Activated naive CD4-positive, alpha-beta T cell treated with anti-CD3 and anti-CD28 coated beads for 36 hours (primary cell): ENCODE measurements around the gene ARHGAP21. TPM values are rescaled to one million over a fixed set of nuclear protein-coding genes. Genes with fewer than 3 reads are reported as not detected.

Experiments used
- CTCF ChIA-PET: fragments of 350-600 bp; sonication (Branson Sonifier 250); formaldehyde crosslinking; loops from one replicate; lab custom pipeline; 2021; ENCODE audit warnings: antibody characterized with exemption; lab: Charles Lee
- DNase-seq: peaks from one replicate; pipeline ENCODE4 v3.0.0-alpha.2; 2020
- H3K27ac Mint-ChIP-seq: one replicate; pipeline ENCODE4 v1.8.0; 2021; ENCODE audit warnings: mild to moderate bottlenecking, mixed read lengths
- H3K27me3 Mint-ChIP-seq: one replicate; pipeline ENCODE4 v1.8.0; 2021; ENCODE audit warnings: low read depth, mixed read lengths
- H3K36me3 Mint-ChIP-seq: one replicate; pipeline ENCODE4 v1.8.0; 2021; ENCODE audit warnings: low read depth, mixed read lengths
- H3K4me1 Mint-ChIP-seq: one replicate; pipeline ENCODE4 v1.8.0; 2021; ENCODE audit warnings: low read depth, mixed read lengths
- H3K4me3 Mint-ChIP-seq: one replicate; pipeline ENCODE4 v1.8.0; 2021; ENCODE audit warnings: mild to moderate bottlenecking, moderate library complexity, mixed read lengths
- H3K9me3 Mint-ChIP-seq: one replicate; pipeline ENCODE4 v1.8.0; 2021; ENCODE audit warnings: mixed read lengths
- intact Hi-C: fragments of 100-400 bp; cut with micrococcal nuclease; formaldehyde crosslinking; loops from one replicate; pipeline ENCODE4 v1.15.1; 2023
- total RNA-seq, 2 experiments: library from RNA; stranded (reverse); gene quantifications; one replicate each; pipeline ENCODE4 v1.2.3, GENCODE V29; 2021

ARHGAP21 gene
- total RNA-seq, 2 experiments from 2014 or later: 14.6 to 15.0 TPM

- no peak overlapping the region for H3K4me3 Mint-ChIP-seq
- intact Hi-C loops: no loop called here
- H3K36me3 Mint-ChIP-seq: no peaks in the 10 kb centered on the region
- H3K4me1 Mint-ChIP-seq: peaks cover 10% of the 10 kb centered on the region
- DNase-seq: no peak
- no peaks in the 10 kb centered on the region for H3K9me3 Mint-ChIP-seq
- CTCF ChIA-PET: no interaction called here
- no peak overlapping the region for H3K27ac Mint-ChIP-seq
- peaks cover 18% of the 10 kb centered on the region for H3K27me3 Mint-ChIP-seq
These were observed 148.1 kb downstream of the ARHGAP21 start for GRCh38 chr10:24575481-24576002.

- intact Hi-C loops: no loop called here
These were observed 149.0 kb downstream of the ARHGAP21 start for GRCh38 chr10:24574578-24575155.

GRCh38 chr10:24574161-24574560, 149.5 kb downstream of the ARHGAP21 start:
- H3K27me3 Mint-ChIP-seq: peaks cover 20% of the 10 kb centered on the region
- no peaks in the 10 kb centered on the region for H3K36me3 Mint-ChIP-seq
- H3K9me3 Mint-ChIP-seq: no peaks in the 10 kb centered on the region
- H3K27ac Mint-ChIP-seq: no peak overlapping the region
- peaks cover 10% of the 10 kb centered on the region for H3K4me1 Mint-ChIP-seq
- intact Hi-C loops: no loop called here
- CTCF ChIA-PET: no interaction called here
- no peak overlapping the region for H3K4me3 Mint-ChIP-seq
- DNase-seq: no peak

More at GRCh38 chr10:24574578-24575155, 149.0 kb downstream of the ARHGAP21 start:
- Mint-ChIP-seq H3K9me3 (no peaks in the 10 kb centered on the region), H3K27ac (no peak overlapping the region), H3K4me1 (peaks cover 10% of the 10 kb centered on the region), H3K36me3 (no peaks in the 10 kb centered on the region), H3K27me3 (peaks cover 20% of the 10 kb centered on the region), H3K4me3 (no peak overlapping the region)
- DNase-seq: no peak
- CTCF ChIA-PET: no interaction called here

GRCh38 chr10:24571870-24572450, 151.7 kb downstream of the ARHGAP21 start:
- no peak for DNase-seq
- Mint-ChIP-seq H3K9me3 (no peaks in the 10 kb centered on the region), H3K27ac (no peak overlapping the region), H3K27me3 (peaks cover 20% of the 10 kb centered on the region), H3K36me3 (no peaks in the 10 kb centered on the region), H3K4me1 (peaks cover 10% of the 10 kb centered on the region), H3K4me3 (no peak overlapping the region)
- CTCF ChIA-PET: no interaction called here
- intact Hi-C loops: no loop called here

GRCh38 chr10:24570658-24571426, 152.8 kb downstream of the ARHGAP21 start:
- no peak for DNase-seq
- peaks cover 13% of the 10 kb centered on the region for H3K27me3 Mint-ChIP-seq
- CTCF ChIA-PET: no interaction called here
- no peaks in the 10 kb centered on the region for H3K9me3 Mint-ChIP-seq
- intact Hi-C loops: no loop called here
- H3K36me3 Mint-ChIP-seq: no peaks in the 10 kb centered on the region
- H3K4me1 Mint-ChIP-seq: peaks cover 5% of the 10 kb centered on the region
- no peak overlapping the region for H3K4me3 Mint-ChIP-seq
- no peak overlapping the region for H3K27ac Mint-ChIP-seq

GRCh38 chr10:24569828-24570657, 153.6 kb downstream of the ARHGAP21 start:
- Mint-ChIP-seq H3K36me3 (no peaks in the 10 kb centered on the region), H3K27ac (no peak overlapping the region), H3K9me3 (no peaks in the 10 kb centered on the region), H3K4me3 (no peak overlapping the region), H3K4me1 (no peaks in the 10 kb centered on the region), H3K27me3 (peaks cover 13% of the 10 kb centered on the region)
- CTCF ChIA-PET: no interaction called here
- intact Hi-C loops: no loop called here
- no peak for DNase-seq

GRCh38 chr10:24569330-24569796, 154.3 kb downstream of the ARHGAP21 start:
- peaks cover 9% of the 10 kb centered on the region for H3K27me3 Mint-ChIP-seq
- DNase-seq: no peak
- no peak overlapping the region for H3K27ac Mint-ChIP-seq
- CTCF ChIA-PET: no interaction called here
- H3K4me1 Mint-ChIP-seq: no peaks in the 10 kb centered on the region
- no peak overlapping the region for H3K4me3 Mint-ChIP-seq
- H3K36me3 Mint-ChIP-seq: no peaks in the 10 kb centered on the region
- intact Hi-C loops: no loop called here
- no peaks in the 10 kb centered on the region for H3K9me3 Mint-ChIP-seq

- Mint-ChIP-seq H3K27me3 (peaks cover 8% of the 10 kb centered on the region), H3K9me3 (no peaks in the 10 kb centered on the region), H3K27ac (no peak overlapping the region), H3K36me3 (no peaks in the 10 kb centered on the region), H3K4me1 (no peaks in the 10 kb centered on the region), H3K4me3 (no peak overlapping the region)
- no peak for DNase-seq
- intact Hi-C loops: no loop called here
- CTCF ChIA-PET: no interaction called here
These were observed 155.6 kb downstream of the ARHGAP21 start for GRCh38 chr10:24568042-24568441.

GRCh38 chr10:24561453-24561852, 162.2 kb downstream of the ARHGAP21 start:
- H3K9me3 Mint-ChIP-seq: no peaks in the 10 kb centered on the region
- DNase-seq: no peak
- intact Hi-C loops: no loop called here
- no peak overlapping the region for H3K27ac Mint-ChIP-seq
- H3K27me3 Mint-ChIP-seq: no peaks in the 10 kb centered on the region
- peaks cover 6% of the 10 kb centered on the region for H3K4me1 Mint-ChIP-seq
- no peak overlapping the region for H3K4me3 Mint-ChIP-seq
- CTCF ChIA-PET: no interaction called here
- H3K36me3 Mint-ChIP-seq: no peaks in the 10 kb centered on the region

- Mint-ChIP-seq H3K4me3 (no peak overlapping the region), H3K36me3 (no peaks in the 10 kb centered on the region), H3K9me3 (no peaks in the 10 kb centered on the region), H3K27me3 (no peaks in the 10 kb centered on the region), H3K4me1 (peaks cover 6% of the 10 kb centered on the region), H3K27ac (no peak overlapping the region)
- CTCF ChIA-PET: interaction anchor here (0.6 to 2.0 kb wide), 8 partner anchors 12 to 523 kb away, joined by 3 to 7 read pairs (median 4); no protein-coding TSS in a partner anchor
- intact Hi-C loops: loop anchor here (1.0 to 2.0 kb wide), 3 partner anchors 38 to 1399 kb away; no protein-coding TSS in a partner anchor
- peak; percentile 41 for DNase-seq
These were observed 166.6 kb downstream of the ARHGAP21 start for GRCh38 chr10:24556750-24557742.
